Endothelial cell of umbilical vein (primary cell): ENCODE results near the gene RAP1GAP.

Experiments used
- CTCF ChIP-seq, 2 donors: IDR thresholded peaks; 1 replicate in 1 of 2; 2 replicates in 1 of 2; pipeline ENCODE4 v1.5.1; 2011; ENCODE audit warnings: low read length in 2 of 2, mild to moderate bottlenecking in 2 of 2, moderate library complexity in 2 of 2, control low read depth in 1 of 2, inconsistent platforms in 1 of 2, low read depth in 1 of 2; ENCODE audit not compliant: insufficient read depth in 1 of 2; ENCODE audit errors: extremely low read depth in 1 of 2
- EZH2 ChIP-seq: IDR thresholded peaks from 2 replicates; pipeline ENCODE4 v1.6.1; 2012; ENCODE audit warnings: borderline replicate concordance, low read depth, mild to moderate bottlenecking, moderate library complexity, low read length, inconsistent platforms; ENCODE audit not compliant: severe bottlenecking
- FOS ChIP-seq: IDR thresholded peaks from 2 replicates; pipeline ENCODE4 v1.6.1; 2011; ENCODE audit warnings: mild to moderate bottlenecking, low read length, moderate library complexity, borderline replicate concordance; ENCODE audit not compliant: insufficient read depth
- GATA2 ChIP-seq: IDR thresholded peaks from 2 replicates; pipeline ENCODE4 v1.7.0; 2011; ENCODE audit warnings: low read depth, mild to moderate bottlenecking, moderate library complexity, mixed read lengths, low read length; ENCODE audit not compliant: insufficient read length, insufficient read depth
- JUN ChIP-seq: IDR thresholded peaks from 2 replicates; pipeline ENCODE4 v1.6.1; 2011; ENCODE audit warnings: borderline replicate concordance, low read depth; ENCODE audit not compliant: insufficient read length, insufficient read depth
- POLR2A ChIP-seq: IDR thresholded peaks from 2 replicates; pipeline ENCODE4 v1.6.1; 2012; ENCODE audit warnings: low read depth, mild to moderate bottlenecking, control low read depth, low read length
- POLR2AphosphoS5 ChIP-seq: IDR thresholded peaks from 2 replicates; pipeline ENCODE4 v1.6.1; 2012; ENCODE audit warnings: low read depth, mild to moderate bottlenecking, control low read depth, low read length, moderate library complexity; ENCODE audit not compliant: insufficient read depth
- TF ChIP-seq, protein P1 (sequence below): IDR thresholded peaks from 2 replicates; pipeline ENCODE4 v1.6.1; 2011; ENCODE audit not compliant: insufficient read depth, insufficient read length

- no peak for TF ChIP-seq CTCF (IDR thresholded peaks at IDR 0.05; ENCODE audit: extremely low read depth in 1 of 2, insufficient read depth in 1 of 2, low read depth in 1 of 2, low read length in 2 of 2)
- TF ChIP-seq EZH2 = no peak
- TF ChIP-seq GATA2 = no peak
- TF ChIP-seq JUN = no peak
- no peak for TF ChIP-seq FOS
- no peak for TF ChIP-seq POLR2A
- TF ChIP-seq, protein P1, sequence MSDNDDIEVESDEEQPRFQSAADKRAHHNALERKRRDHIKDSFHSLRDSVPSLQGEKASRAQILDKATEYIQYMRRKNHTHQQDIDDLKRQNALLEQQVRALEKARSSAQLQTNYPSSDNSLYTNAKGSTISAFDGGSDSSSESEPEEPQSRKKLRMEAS = no peak
- no peak for TF ChIP-seq POLR2AphosphoS5
Observed at GRCh38 chr1:21618561-21619374, 50.4 kb downstream of the RAP1GAP start.
